ENCODE results near the gene DNPH1.

GRCh38 chr6:43219814-43220213, 9.5 kb downstream of the DNPH1 start:
- TF ChIP-seq, protein P1, sequence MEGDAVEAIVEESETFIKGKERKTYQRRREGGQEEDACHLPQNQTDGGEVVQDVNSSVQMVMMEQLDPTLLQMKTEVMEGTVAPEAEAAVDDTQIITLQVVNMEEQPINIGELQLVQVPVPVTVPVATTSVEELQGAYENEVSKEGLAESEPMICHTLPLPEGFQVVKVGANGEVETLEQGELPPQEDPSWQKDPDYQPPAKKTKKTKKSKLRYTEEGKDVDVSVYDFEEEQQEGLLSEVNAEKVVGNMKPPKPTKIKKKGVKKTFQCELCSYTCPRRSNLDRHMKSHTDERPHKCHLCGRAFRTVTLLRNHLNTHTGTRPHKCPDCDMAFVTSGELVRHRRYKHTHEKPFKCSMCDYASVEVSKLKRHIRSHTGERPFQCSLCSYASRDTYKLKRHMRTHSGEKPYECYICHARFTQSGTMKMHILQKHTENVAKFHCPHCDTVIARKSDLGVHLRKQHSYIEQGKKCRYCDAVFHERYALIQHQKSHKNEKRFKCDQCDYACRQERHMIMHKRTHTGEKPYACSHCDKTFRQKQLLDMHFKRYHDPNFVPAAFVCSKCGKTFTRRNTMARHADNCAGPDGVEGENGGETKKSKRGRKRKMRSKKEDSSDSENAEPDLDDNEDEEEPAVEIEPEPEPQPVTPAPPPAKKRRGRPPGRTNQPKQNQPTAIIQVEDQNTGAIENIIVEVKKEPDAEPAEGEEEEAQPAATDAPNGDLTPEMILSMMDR (conservative IDR thresholded peaks at IDR 0.05; ENCODE audit: low read depth in 2 of 2) = no peak
- TF ChIP-seq EZH2phosphoT487 (IDR thresholded peaks at IDR 0.05; ENCODE audit: unreplicated experiment) (no peak), CREB1 (CRISPR knock-in tag; IDR thresholded peaks at IDR 0.05; ENCODE audit: low read depth) (no peak), EZH2 (IDR thresholded peaks at IDR 0.05; ENCODE audit: low read depth, unreplicated experiment) (no peak), POLR2AphosphoS5 (IDR thresholded peaks at IDR 0.05; ENCODE audit: low read depth) (no peak), REST (IDR thresholded peaks at IDR 0.05; ENCODE audit: unreplicated experiment) (no peak), ZNF331 (CRISPR knock-in tag; IDR thresholded peaks at IDR 0.05; ENCODE audit: low read depth) (no peak), JUNB (IDR thresholded peaks at IDR 0.05; ENCODE audit: unreplicated experiment) (no peak), ETS1 (IDR thresholded peaks at IDR 0.05) (no peak), ZNF462 (CRISPR knock-in tag; IDR thresholded peaks at IDR 0.05) (no peak), ZNF114 (CRISPR knock-in tag; IDR thresholded peaks at IDR 0.05) (no peak), NANOG (IDR thresholded peaks at IDR 0.05; ENCODE audit: borderline replicate concordance) (no peak)
